GM19240 (cell line): Measurements from ENCODE around the gene CENPU.
"Not testable (repeated sequence)": the region's sequence is repeated elsewhere in the genome, so short reads cannot be mapped to it uniquely, and the experiment has no call there.

Experiments
- DNase-seq: peaks from one replicate; pipeline ENCODE4 v3.0.0; 2011; ENCODE audit warnings: low spot score; ENCODE audit not compliant: insufficient read length

Gene CENPU, protein sequence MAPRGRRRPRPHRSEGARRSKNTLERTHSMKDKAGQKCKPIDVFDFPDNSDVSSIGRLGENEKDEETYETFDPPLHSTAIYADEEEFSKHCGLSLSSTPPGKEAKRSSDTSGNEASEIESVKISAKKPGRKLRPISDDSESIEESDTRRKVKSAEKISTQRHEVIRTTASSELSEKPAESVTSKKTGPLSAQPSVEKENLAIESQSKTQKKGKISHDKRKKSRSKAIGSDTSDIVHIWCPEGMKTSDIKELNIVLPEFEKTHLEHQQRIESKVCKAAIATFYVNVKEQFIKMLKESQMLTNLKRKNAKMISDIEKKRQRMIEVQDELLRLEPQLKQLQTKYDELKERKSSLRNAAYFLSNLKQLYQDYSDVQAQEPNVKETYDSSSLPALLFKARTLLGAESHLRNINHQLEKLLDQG

DNA sequence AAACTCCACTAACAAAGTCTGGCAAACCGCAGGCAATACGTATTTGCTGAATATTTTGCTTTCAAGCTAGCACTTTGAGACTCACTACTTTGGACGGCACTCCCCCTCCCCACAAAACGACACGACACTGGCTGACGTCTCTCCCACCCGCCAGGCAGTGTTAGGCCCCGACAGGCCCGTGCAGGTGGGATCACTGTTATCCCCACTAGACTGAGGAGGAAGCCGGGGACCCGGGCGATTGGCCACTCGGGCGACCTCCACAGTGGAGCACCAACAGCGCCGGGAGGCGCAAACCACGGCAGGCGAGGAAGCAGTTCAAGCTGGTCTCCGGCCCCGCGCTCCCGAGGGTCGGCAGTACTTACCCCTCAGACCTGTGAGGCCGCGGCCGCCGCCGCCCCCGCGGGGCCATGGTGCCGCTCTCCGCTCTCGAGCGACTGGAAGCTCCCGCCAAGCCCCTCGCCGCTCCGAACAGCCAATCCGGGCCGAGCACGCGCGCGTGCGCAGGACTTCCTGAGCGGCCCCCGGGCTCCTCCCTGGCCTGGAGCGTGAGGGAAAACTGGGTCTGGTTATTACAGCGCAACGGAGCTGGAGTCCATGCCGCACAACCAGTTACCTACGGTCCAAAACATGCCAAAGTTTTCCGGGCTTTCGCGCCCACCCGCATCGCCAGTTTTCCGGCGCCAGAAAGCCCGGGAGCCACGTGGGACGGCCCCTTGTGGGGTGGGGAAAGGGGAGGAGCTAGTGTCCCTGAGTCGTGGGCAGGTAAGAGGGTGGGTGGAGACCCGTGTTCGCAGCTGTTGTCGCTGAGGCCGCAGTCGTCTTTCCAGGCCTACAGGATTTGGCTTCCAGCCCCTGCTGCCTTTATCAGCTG, at the start of gene CENPU:
Gene CENPU, minus strand, starts transcription at position 443 of the 871 bp plus-strand sequence. Its CDS starts 34 bp downstream, at position 409.
- DNase-seq, result peak; percentile 98

DNA sequence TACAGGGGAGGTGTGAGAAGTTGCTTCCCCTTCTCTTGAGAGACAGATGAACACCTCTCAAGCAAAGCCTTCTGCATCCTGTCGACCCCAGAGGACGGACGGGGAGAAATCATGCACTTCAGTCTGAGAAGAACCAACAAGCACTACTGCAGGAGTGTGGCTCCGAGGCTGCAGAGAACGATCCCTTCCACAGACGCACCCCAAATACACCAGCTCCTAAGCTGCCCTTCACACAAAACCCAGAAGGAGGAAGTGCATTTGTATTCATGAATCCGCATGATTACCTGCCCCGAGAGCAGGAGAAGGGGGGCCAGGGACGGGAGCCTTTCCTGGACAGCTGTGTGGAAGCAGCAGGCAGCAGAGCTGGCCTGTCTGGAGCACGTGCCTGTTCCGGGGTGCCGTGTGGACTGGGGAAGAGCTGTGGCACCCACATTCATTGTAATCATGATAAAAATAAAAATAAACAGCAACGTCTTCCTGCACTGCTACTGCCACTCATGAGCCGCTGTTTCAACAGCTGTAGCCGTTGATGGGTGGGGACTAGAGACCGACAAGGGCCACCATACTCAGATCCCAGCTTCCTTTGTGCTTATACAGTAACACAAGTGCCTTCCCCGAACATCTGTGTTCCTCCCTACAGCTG, 49.0 kb upstream of the CENPU start:
- no peak for DNase-seq

DNA sequence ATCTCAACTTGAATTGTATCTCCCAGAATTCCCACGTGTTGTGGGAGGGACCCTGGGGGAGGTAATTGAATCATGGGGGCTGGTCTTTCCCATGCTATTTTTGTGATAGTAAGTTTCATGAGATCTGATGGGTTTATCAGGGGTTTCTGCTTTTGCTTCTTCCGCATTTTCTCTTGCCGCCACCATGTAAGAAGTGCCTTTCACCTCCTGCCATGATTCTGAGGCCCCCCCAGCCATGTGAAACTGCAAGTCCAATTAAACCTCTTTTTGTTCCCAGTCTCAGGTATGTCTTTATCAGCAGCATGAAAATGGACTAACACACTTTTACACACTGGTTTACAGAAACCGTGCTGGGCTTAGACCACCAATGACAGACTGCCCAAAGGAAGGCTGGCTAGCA, 45.3 kb upstream of the CENPU start:
- DNase-seq, result not testable (repeated sequence)

DNA sequence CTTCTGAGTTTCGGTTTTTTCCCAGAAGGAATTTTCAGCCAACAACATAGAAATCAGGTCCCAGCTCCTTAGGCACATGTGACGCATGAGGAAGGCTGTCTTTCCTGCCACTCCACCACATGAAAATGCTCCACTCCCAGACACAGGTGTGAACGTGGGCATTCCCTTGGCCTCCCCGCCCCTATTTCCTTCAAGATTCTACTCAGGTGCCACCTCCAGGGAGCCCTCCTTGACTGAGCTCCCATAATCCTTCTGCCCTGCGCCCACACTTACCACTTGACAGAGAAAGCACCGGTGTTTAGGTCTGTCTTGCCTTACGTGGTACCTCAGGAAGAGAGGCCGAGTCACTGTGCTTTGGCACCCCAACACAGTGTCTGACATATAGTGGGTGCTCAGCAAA, 44.4 kb upstream of the CENPU start:
- no peak for DNase-seq

DNA sequence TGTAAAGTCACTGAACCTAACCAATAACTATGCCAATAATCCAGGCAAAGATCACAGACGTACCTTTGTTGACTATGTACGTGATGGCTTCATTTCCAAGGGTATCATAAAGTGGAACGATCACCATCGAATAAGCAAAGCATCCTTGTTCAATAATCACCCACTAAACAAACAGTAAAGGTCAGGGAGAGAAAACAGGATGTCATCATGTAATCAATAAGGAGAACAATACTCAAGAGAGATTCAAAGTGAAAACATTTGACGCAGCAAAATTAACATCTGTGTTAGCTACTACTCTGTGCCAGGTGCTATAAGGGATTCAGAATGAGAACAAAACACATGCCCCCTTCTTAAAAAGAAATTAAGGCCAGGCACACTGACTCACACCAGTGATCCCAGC, 42.9 kb upstream of the CENPU start:
- DNase-seq, result no peak

DNA sequence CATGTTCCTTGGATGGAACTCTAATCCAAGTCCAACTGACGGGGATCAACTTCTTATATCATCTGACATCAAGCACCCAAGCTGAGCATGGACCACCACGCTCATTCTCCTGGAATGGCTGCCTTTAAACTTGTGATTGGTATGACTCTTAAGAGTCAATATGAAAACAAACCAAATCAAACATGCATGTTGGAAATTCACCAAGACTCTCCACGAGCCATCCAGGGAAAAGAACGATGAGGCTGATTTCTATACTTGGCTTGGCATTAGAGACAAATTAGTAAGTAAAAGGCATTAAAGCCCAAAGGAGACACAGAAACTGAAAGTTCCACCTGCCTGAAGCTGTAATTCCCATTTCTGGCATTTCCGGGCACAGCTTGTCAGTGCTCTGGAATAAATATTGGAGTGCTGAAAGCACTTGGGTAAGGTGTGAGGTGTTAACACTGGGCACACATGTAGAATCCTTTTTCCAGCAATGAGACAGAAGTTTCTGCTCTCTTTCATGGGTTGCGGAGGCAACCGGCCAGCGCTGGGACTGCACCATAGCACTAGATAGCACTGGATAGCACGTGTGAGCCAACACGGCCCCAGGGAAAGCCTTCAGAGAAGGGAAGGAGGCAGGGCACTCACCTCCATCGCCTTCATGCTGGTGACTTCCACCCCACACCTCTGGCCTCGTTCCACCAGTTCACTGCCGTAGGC, 42.1 kb upstream of the CENPU start:
- no peak for DNase-seq

DNA sequence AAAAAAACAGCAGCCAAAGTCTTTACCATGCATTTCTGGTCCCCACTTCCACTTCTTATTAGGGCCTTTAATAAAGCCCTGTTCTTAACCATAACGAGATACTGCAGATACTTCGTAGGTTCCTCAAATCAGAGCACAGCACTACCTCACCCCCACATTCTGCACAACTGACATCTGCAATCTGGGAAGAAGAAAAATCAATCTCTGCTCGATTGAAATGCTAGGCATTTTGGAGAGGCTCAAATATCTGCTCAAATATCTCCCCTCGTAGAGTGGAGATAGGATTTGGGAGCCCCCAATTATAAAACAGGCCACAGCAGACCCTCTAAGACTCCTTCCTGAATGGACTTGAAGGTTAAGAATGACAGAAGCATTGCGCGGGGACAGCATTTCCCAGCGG, 40.3 kb upstream of the CENPU start:
- no peak for DNase-seq

DNA sequence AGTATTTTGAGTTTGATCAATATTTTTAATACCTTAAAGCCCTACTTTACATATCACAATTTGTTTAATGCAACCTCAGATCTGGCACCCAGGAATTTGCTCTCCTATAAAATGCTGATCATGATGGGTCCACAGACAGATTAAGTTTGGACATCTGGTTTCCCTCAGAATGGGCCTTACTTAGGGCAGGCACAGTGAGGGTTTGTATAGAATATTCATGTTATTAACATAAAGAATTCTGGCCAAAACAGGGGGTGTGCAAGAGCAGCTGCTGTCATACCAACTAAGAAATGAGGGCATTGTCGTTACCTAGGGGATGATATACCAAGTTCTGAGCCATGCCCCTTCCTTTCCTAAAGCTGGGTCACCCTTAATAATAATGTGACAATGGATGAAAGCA, 37.5 kb upstream of the CENPU start:
- DNase-seq, result no peak

DNA sequence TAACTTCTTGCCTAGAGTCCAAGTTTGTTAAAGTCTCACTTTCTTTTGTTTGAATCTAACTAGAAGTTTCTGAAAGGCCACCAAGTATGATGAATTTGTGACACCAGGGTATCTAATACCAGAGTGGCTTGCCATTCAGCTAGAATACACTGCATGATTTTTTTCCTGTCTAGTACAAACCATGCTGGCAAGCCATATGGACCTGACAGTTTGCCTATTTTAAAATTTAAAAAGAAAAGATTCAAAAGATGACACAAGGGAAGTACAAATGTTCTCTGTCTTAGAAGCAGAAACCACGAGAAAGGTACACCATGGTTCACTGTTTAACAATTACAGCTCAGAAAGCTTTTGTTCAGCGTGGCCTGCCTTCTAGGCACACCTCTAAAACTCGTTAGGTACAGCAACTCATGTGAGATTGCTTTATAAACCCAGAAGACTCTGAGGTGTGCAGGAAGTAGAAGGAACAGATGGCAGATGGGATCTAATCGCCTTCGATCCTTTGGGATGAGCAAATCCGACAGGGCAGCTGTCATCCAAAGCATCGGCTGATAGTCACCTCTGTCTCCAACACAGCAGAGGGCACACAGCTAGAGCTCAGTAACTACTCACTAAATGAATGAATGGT, 35.4 kb upstream of the CENPU start:
- no peak for DNase-seq

DNA sequence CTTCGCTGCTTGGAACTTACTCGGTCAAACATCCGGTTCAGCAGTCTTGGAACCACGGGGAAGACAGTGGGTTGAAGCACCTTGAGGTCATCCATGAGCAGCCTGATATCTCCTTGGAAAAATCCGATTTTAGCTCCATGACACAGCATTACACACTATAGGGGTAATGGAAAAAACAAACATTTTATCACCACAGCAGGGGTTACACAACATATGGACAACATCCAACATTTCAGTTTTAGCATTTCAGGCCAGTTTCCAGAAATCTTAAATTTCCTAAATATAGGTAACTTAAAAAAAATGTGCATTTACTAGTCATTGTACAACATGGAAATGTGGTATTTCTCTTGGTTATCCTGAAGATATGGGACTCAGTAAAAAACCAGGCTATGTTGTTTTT, 34.4 kb upstream of the CENPU start:
- DNase-seq, result no peak

DNA sequence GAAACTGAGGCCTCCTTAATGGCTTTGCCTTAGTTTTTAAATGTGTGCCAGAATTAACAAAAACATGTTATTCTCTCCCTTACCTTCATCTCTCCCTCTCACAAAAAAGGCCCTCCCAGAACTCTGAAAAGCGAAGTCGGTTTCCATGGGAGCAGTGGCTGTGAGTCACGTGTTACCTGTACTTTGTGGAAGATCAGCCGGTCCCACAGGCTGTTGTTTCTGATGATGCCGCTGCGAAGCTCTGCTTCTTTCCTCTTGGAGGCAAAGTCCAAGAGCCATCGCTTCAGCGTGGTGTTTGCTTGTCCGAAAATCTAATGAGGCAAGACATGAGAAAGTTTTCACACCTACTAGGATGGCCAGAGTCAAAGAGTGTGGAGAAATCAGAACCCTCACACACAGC, 32.5 kb upstream of the CENPU start:
- DNase-seq, result no peak

DNA sequence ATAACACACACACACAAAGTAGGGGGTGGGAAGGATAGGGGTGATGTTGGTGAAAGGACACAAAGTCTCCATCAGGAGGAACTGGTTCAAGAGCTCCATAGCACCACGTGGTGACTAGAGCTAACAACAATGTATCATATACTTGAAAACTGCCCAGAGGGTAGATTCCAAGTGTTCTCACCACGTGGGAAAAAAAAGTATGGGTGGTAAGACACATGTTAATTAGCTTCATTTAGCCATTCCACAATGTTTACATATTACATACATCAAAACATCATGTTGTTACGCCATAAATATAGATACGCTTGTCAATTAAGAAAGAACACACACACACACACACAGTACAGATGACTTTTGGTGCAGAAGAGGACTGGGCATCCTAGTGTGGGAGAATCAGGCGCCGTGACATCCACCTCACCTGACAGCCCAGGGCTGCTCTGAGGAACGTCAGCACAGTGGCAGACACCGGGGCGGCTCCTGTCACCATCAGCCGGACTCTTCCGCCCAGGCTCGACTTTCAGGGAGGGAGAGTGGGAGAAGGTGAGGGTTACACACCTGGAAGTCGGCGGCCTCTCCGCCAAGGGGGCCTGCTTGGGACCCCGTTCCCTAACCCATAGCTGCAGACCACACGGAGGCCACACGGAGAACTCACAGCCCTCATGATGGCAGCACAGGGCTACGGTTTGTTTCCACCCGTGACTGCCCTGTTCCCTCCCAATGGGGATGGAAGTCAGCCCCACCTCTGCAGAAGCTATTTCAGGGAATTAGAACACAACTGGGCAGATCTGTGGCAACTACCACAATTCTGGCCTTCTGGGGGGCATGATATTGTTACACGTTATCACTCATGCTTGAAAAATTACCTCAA, 31.8 kb upstream of the CENPU start:
- DNase-seq, result no peak

DNA sequence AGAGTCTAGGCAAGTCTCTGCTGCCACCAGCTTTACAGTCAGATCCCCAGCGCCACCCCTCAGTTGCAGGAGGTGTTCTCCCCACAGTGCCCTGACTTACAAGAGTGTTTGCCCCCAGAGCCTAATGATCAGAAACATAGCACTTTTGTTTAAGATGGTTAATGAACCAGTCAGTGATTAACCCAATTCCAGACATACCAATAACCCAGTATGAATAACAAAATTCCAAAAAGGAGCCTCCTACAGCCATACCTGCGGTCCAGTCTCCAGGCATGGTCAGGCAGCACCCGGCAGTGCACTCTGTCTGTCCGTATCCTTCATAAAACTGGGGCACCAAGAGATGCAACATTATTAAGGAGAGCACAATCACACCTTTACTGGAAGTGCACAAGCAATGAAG, 30.7 kb upstream of the CENPU start:
- no peak for DNase-seq

DNA sequence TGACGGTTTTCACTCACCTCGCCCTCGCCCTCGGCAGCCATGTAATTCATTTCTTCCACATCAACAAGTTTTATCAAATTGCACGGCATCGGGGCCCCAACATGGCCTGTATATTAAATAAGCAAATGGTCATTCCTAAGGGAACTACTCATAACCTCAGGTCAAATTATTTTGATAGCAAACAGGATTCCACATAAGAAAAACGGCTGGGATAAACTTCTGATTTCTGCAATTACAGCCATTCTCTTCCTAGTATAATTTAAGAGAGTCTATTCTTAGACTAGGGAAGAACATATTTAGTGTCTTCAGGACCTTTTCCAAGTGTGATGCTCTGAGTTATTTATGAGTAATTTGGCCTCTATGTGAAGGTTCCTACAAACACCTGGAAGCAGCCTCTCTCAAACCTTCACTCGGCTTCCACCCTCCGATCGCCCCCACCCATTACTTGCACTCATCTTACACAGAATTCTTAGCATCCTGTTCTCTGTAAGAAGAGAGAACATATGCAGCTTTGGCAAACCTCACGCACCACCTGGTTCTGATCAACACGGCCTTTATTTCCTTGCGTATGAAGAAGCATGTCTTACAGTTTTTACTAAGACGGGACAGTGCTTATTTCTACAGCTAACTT, 29.4 kb upstream of the CENPU start:
- DNase-seq, result no peak

DNA sequence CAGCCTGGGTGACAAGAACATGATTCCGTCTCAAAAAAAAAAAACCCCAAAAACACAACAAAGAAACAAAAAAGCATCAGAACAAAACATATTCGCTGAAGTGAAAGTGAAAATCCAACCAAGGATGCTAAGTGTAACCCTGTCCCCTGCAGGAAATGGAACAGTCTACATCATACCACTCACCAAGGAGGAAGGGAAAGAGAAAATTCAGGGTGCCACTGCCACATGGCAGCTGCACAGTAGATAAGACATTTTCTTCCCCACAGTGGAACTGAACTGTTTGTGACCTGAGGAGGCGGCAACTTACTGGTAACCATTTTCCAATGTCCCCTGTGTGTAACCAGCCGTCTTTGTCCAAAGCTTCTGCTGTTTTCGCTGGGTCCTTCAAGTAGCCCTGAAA, 28.2 kb upstream of the CENPU start:
- peak; percentile 29 for DNase-seq

DNA sequence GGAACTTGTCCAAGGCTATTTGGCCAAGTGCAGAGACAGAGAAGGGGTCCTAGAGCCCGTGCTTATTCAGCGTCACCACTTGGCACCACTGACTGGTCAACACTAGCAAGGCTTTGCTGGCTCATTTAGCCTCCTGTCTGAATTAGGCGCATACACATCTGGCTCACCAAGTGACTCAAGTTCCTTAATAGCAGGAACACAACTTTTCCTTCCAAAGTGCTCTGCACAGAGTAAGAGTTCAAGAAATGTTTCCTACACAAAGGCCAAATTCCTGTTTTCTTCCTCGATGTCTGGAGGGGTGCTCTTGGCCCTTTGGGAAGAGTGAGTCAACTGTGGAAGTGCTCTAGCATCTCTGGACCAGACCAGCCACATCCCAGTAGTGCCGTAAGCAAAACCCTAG, 26.8 kb upstream of the CENPU start:
- no peak for DNase-seq

DNA sequence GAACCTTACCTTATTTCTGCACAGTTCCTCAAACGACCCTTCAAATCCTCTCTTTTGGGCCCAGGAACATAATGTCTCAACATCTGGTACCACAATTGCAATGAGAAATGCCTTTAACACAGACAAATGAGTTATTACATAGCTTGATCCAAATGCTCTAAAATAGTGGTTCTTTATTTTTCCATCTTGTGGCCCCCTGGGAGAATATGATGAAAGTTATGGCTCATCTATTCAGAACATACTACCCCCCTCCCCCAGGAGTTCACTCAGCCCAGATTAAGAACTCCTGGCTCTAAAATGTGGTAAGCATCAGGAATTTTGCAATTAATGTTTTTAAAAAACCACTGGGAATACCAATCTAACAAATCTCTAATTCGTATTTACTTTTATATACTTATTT, 23.9 kb upstream of the CENPU start:
- DNase-seq, result no peak

DNA sequence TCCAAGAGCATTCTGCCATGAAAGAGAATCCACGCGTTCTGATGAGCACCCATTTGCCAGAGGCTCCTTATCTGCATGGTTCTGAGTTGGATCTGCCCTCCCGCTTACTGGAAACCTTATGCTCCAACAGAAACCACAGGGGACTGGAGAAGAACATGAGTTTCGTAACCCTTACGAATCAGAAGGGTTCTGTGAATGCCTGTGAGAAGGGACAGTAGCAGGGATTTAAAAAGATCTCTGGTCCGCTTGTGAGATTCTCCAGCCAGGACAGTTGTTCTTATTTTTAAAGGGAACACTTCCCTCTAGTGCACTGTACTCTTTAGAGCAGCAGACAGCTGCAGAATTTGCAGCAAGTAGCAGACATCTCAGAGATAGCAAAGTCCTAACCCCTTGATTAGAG, 22.5 kb upstream of the CENPU start:
- DNase-seq, result no peak

DNA sequence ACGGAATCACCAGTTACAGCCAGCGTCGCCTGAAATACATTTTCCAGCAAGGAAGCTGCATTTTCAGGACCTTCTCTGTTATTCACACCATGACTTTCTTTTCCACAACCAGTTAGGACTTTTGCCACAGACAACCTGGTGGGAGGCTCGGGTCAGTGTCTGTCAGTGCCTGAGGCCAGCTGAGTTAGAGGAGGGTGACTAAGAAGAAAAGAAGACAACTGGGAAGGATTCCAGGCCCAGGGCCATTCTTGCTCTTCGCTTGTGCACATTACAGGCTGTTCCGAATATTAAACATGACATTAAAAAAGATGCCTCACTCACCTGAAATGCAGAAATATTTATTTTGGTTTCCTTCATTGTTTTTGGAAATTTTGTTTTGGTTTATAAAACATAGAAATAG, 21.4 kb upstream of the CENPU start:
- no peak for DNase-seq
